Lower lobe of right lung (tissue), 2 donors: ENCODE measurements around the gene KATNIP. TPM values are rescaled to one million over a fixed set of nuclear protein-coding genes. Genes with fewer than 3 reads are reported as not detected.

Experiments used
- ATAC-seq, 2 donors: fragments of 200-7000 bp; cut with Tn5 transposase; one replicate each; pipeline ENCODE4 v1.9.1; 2020 to 2022; ENCODE audit warnings: mild to moderate bottlenecking in 2 of 2, moderate library complexity in 2 of 2
- DNase-seq: peaks from one replicate; pipeline ENCODE4 v3.0.0-alpha.2; 2020
- H3K27ac ChIP-seq: fragments of 200-600 bp; one replicate; pipeline ENCODE4 v1.8.0; 2022
- H3K27me3 ChIP-seq: fragments of 200-600 bp; one replicate; pipeline ENCODE4 v1.8.0; 2022; ENCODE audit warnings: low read depth
- H3K36me3 ChIP-seq: fragments of 200-600 bp; one replicate; pipeline ENCODE4 v1.8.0; 2022; ENCODE audit warnings: mild to moderate bottlenecking
- H3K4me1 ChIP-seq: fragments of 200-600 bp; one replicate; pipeline ENCODE4 v1.8.0; 2022
- H3K4me3 ChIP-seq: fragments of 200-600 bp; one replicate; pipeline ENCODE4 v1.8.0; 2022; ENCODE audit warnings: mild to moderate bottlenecking
- H3K9me3 ChIP-seq: fragments of 200-600 bp; one replicate; pipeline ENCODE4 v1.8.0; 2022
- intact Hi-C: fragments of 100-400 bp; cut with DNase I; formaldehyde crosslinking; loops from one replicate; pipeline ENCODE4 v1.11.0; 2022
- total RNA-seq: library from RNA; stranded (reverse); fragmentation: NEBNext Ultra II Directional; extraction: Animal tissue kit (Norgen Biotek cat#: 25700); gene quantifications from one replicate; pipeline ENCODE4 v1.2.1, GENCODE V29; 2021
- TF ChIP-seq, protein P1 (sequence below): fragments of 200-600 bp; IDR thresholded peaks from one replicate; pipeline ENCODE4 v1.8.0; 2022; ENCODE audit warnings: antibody characterized with exemption, mild to moderate bottlenecking
- donor health status: DM: no; HTN: yes; CAD: no; lungs with severe emphysema.

Gene KATNIP
- total RNA-seq, 1 donor from 2014 or later: 32.9 TPM

GRCh38 chr16:27583634-27584033, 33.7 kb downstream of the KATNIP start:
- Histone ChIP-seq H3K27ac (no peak overlapping the region), H3K27me3 (no peaks in the 10 kb centered on the region), H3K9me3 (no peaks in the 10 kb centered on the region), H3K4me1 (no peaks in the 10 kb centered on the region), H3K36me3 (peaks cover 6% of the 10 kb centered on the region), H3K4me3 (no peak overlapping the region)
- ATAC-seq (no peak), DNase-seq (no peak)
- TF ChIP-seq, protein P1, sequence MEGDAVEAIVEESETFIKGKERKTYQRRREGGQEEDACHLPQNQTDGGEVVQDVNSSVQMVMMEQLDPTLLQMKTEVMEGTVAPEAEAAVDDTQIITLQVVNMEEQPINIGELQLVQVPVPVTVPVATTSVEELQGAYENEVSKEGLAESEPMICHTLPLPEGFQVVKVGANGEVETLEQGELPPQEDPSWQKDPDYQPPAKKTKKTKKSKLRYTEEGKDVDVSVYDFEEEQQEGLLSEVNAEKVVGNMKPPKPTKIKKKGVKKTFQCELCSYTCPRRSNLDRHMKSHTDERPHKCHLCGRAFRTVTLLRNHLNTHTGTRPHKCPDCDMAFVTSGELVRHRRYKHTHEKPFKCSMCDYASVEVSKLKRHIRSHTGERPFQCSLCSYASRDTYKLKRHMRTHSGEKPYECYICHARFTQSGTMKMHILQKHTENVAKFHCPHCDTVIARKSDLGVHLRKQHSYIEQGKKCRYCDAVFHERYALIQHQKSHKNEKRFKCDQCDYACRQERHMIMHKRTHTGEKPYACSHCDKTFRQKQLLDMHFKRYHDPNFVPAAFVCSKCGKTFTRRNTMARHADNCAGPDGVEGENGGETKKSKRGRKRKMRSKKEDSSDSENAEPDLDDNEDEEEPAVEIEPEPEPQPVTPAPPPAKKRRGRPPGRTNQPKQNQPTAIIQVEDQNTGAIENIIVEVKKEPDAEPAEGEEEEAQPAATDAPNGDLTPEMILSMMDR: no peak
- intact Hi-C loops: no loop called here

- TF ChIP-seq, protein P1: no peak
- H3K4me1 ChIP-seq: no peaks in the 10 kb centered on the region
- no peaks in the 10 kb centered on the region for H3K36me3 ChIP-seq
- no peaks in the 10 kb centered on the region for H3K27me3 ChIP-seq
- intact Hi-C loops: no loop called here
- no peak for DNase-seq
- no peak overlapping the region for H3K4me3 ChIP-seq
- ATAC-seq: no peak
- H3K27ac ChIP-seq: no peak overlapping the region
- H3K9me3 ChIP-seq: peaks cover 6% of the 10 kb centered on the region
These were observed 35.3 kb downstream of the KATNIP start for GRCh38 chr16:27585200-27585599.

DNA sequence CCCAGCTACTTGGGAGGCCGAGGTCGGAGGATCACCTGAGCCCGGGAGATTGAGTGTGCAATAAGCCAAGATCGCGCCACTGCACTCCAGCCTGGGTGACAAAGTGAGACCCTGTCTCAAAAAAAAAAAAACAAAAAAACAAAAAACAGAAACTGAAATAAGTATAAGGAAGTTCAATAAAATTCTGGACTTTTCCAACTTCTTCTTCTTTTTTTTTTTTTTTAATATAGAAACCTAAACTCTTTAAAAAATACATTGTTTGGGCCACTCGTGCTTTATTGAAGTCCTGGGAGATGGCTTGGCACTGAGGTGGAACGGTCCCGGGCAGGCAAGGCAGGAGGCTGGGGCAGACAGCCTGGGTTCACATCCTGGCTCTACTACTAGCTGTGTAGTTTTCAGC, 36.8 kb downstream of the KATNIP start:
- DNase-seq: no peak
- Histone ChIP-seq H3K27ac (no peak overlapping the region), H3K9me3 (peaks cover 6% of the 10 kb centered on the region), H3K4me1 (no peaks in the 10 kb centered on the region), H3K27me3 (no peaks in the 10 kb centered on the region), H3K4me3 (no peak overlapping the region), H3K36me3 (no peaks in the 10 kb centered on the region)
- TF ChIP-seq, protein P1: no peak
- intact Hi-C loops: no loop called here
- ATAC-seq: no peak

DNA sequence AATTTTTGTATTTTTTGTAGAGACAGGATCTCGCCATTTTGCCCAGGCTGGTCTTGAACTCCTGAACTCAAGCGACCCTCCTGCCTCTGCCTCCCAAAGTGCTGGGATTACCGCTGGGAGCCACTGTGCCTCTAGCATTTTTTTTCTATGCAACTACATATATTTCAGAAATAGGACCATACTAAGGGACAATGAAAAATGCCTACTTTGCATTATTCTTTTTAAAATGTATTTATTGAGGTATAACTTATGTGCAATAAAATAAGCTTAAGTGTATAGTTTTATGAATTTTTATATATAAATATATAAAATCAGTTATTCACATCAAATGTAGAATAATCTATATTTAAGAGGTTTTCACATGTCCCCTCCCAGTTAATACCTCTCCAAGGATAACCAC, 38.1 kb downstream of the KATNIP start:
- no peak for ATAC-seq
- no peaks in the 10 kb centered on the region for H3K4me1 ChIP-seq
- H3K36me3 ChIP-seq: no peaks in the 10 kb centered on the region
- H3K4me3 ChIP-seq: no peak overlapping the region
- H3K9me3 ChIP-seq: peaks cover 6% of the 10 kb centered on the region
- H3K27me3 ChIP-seq: no peaks in the 10 kb centered on the region
- intact Hi-C loops: no loop called here
- TF ChIP-seq, protein P1: no peak
- no peak overlapping the region for H3K27ac ChIP-seq
- DNase-seq: no peak

GRCh38 chr16:27591837-27592236, 41.9 kb downstream of the KATNIP start:
- Histone ChIP-seq H3K27ac (no peak overlapping the region), H3K9me3 (peaks cover 6% of the 10 kb centered on the region), H3K4me3 (no peak overlapping the region), H3K27me3 (no peaks in the 10 kb centered on the region), H3K4me1 (no peaks in the 10 kb centered on the region), H3K36me3 (no peaks in the 10 kb centered on the region)
- intact Hi-C loops: no loop called here
- TF ChIP-seq, protein P1: no peak
- no peak for DNase-seq
- no peak for ATAC-seq

DNA sequence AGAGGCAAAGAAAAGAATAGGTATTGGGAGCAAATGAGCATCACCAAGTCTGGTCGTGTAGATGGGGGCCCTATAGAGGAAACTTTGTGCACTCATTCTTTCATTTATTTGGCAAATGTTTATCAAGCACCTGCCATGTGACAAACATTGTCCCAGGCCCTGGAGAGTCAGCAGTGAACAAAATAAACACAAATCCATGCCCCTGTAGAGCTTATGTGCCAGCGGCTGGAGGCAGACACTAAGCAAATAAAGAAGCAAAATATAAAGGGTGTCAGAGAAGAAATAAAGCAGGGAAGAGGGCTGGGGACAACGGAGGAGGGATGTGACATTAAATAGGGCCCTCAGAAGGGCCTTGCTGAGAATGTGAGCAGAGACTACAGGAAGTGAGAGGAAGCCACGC, 45.5 kb downstream of the KATNIP start:
- intact Hi-C loops: no loop called here
- Histone ChIP-seq H3K27ac (no peak overlapping the region), H3K4me1 (no peaks in the 10 kb centered on the region), H3K9me3 (no peaks in the 10 kb centered on the region), H3K36me3 (no peaks in the 10 kb centered on the region), H3K4me3 (no peak overlapping the region), H3K27me3 (no peaks in the 10 kb centered on the region)
- TF ChIP-seq, protein P1: no peak
- ATAC-seq (no peak), DNase-seq (no peak)
